Left ventricle myocardium inferior (tissue), 1 donor: ENCODE measurements around the gene NECTIN3. TPM values are rescaled to one million over a fixed set of nuclear protein-coding genes. Genes with fewer than 3 reads are reported as not detected.

ENCODE experiments used
- DNase-seq: peaks from one replicate; pipeline ENCODE4 v3.0.0-alpha.2; 2020
- H3K27ac ChIP-seq: fragments of 200-600 bp; replicated peaks from 2 replicates; pipeline ENCODE4 v1.8.0; 2021
- H3K27me3 ChIP-seq: fragments of 200-600 bp; 2 replicates; pipeline ENCODE4 v1.8.0; 2021; ENCODE audit warnings: low read depth
- H3K36me3 ChIP-seq: fragments of 200-600 bp; 2 replicates; pipeline ENCODE4 v1.8.0; 2021
- H3K4me1 ChIP-seq: fragments of 200-600 bp; 2 replicates; pipeline ENCODE4 v1.8.0; 2021
- H3K4me3 ChIP-seq: fragments of 200-600 bp; 2 replicates; pipeline ENCODE4 v1.8.0; 2021; ENCODE audit warnings: mild to moderate bottlenecking, moderate library complexity
- H3K9me3 ChIP-seq: fragments of 200-600 bp; replicated peaks from 2 replicates; pipeline ENCODE4 v1.8.0; 2021
- intact Hi-C: fragments of 100-400 bp; cut with micrococcal nuclease; formaldehyde crosslinking; loops from one replicate; pipeline ENCODE4 v1.11.0; 2022
- total RNA-seq: library from RNA; stranded (reverse); fragmentation: NEBNext Ultra II Directional; extraction: Animal tissue kit (Norgen Biotek cat#: 25700); gene quantifications from one replicate; pipeline ENCODE4 v1.2.1, GENCODE V29; 2021
- TF ChIP-seq, protein P1 (sequence below): fragments of 200-600 bp; IDR thresholded peaks from 2 replicates; pipeline ENCODE4 v1.8.0; 2021; ENCODE audit warnings: antibody characterized with exemption, mild to moderate bottlenecking, borderline replicate concordance
- donor health status: DM: no; HTN: yes; CAD: no; lungs with severe emphysema.

NECTIN3 gene
- total RNA-seq, 1 donor from 2014 or later: 7.6 TPM

DNA sequence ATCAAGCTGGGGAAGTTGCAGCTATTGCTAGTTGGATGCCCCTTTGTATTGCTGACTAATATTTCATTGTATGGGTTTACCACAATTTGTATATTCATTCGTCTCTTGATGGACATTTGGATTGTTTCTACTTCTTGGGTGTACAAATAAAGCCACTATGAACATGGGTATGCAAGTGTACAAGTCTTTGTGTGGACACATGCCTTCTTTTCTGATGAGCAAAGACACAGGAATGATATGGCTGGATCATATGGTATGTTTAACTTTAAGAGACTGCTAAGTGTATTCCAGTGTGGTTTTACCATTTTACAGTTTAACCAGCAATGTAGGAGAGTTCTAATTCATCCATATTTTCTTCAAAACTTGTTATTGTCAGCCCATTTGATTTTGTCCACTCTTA lies 32.2 kb downstream of the NECTIN3 start:
- intact Hi-C loops: no loop called here
- Histone ChIP-seq H3K4me3 (no peak overlapping the region), H3K27ac (no peak overlapping the region), H3K36me3 (no peaks in the 10 kb centered on the region), H3K4me1 (no peaks in the 10 kb centered on the region), H3K27me3 (no peaks in the 10 kb centered on the region), H3K9me3 (peaks cover 9% of the 10 kb centered on the region)
- TF ChIP-seq, protein P1, sequence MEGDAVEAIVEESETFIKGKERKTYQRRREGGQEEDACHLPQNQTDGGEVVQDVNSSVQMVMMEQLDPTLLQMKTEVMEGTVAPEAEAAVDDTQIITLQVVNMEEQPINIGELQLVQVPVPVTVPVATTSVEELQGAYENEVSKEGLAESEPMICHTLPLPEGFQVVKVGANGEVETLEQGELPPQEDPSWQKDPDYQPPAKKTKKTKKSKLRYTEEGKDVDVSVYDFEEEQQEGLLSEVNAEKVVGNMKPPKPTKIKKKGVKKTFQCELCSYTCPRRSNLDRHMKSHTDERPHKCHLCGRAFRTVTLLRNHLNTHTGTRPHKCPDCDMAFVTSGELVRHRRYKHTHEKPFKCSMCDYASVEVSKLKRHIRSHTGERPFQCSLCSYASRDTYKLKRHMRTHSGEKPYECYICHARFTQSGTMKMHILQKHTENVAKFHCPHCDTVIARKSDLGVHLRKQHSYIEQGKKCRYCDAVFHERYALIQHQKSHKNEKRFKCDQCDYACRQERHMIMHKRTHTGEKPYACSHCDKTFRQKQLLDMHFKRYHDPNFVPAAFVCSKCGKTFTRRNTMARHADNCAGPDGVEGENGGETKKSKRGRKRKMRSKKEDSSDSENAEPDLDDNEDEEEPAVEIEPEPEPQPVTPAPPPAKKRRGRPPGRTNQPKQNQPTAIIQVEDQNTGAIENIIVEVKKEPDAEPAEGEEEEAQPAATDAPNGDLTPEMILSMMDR: no peak
- no peak for DNase-seq

DNA sequence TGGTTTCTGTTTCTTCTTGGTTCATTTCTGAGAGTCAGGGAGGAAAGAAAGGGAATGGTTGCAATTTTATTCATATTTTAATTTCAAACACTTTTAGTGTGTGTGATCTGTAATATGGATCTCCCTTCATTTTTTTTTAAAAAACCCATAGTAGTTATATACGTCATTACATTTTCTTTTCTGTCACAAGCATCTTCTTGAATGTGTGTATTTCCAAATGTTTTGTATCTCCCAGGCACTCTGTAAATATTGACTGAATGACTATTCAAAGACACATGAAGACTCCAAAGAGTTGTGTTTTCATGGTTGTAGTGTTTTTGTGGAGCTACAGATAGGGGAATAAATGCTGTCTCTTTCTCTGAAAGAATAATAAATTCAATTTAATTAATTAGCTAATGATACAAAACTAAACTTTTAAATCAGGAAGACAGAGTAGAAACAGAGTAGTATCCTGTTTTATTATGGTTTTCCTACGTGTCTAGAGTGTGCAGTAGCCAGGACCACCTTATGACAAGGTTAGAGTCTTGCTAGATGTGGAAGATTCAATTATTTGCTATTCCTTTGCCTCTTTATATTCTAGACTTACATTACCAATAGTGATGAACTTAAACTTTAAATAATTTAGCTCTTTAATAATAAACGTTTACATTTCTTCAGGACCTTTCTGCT lies 35.5 kb downstream of the NECTIN3 start:
- H3K4me1 ChIP-seq: peaks cover 3% of the 10 kb centered on the region
- H3K9me3 ChIP-seq: peaks cover 9% of the 10 kb centered on the region
- no peaks in the 10 kb centered on the region for H3K27me3 ChIP-seq
- no peaks in the 10 kb centered on the region for H3K36me3 ChIP-seq
- no peak overlapping the region for H3K4me3 ChIP-seq
- DNase-seq: no peak
- TF ChIP-seq, protein P1: no peak
- intact Hi-C loops: no loop called here
- no peak overlapping the region for H3K27ac ChIP-seq

DNA sequence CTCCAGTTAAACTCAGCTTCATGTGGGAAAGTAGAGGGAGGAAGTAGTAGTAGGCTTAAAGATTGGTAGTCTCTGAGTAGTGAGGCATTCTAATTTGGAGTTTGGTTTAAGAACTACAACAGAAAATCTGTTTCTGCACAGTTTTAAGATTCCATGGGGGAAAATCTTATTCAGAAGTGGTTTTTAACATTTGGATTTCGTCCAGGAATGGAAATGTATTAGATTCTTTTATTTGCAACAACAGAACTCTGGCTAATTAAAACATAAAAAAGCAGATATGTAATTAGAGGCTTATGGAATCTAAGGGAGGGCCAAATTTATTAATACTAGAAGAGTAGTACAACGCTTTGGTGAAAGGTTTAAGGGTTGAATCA lies 36.0 kb downstream of the NECTIN3 start:
- Histone ChIP-seq H3K4me1 (peaks cover 3% of the 10 kb centered on the region), H3K27me3 (no peaks in the 10 kb centered on the region), H3K4me3 (no peak overlapping the region), H3K9me3 (peaks cover 9% of the 10 kb centered on the region), H3K36me3 (no peaks in the 10 kb centered on the region), H3K27ac (no peak overlapping the region)
- TF ChIP-seq, protein P1: no peak
- no peak for DNase-seq
- intact Hi-C loops: no loop called here

DNA sequence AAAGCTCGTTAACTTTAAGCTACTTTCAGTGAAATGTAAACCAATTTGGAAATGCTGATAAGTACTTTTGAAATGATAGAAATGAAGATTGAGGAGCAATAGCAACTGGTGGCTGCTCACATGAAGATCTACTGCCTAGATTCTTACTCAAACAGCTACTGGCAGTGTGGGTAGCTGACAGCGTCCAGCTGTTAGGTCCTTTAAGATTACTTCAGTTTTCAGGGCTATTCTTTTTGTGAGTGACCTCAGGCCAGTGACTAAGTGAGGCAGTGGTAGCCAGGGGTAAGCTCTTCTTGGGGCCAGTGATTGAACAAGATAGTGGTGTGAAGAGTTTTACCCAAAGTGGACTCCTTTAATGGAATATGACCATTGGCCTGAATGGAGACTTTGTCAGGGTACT lies 41.3 kb downstream of the NECTIN3 start:
- Histone ChIP-seq H3K27me3 (no peaks in the 10 kb centered on the region), H3K36me3 (no peaks in the 10 kb centered on the region), H3K27ac (no peak overlapping the region), H3K4me1 (peaks cover 3% of the 10 kb centered on the region), H3K4me3 (no peak overlapping the region), H3K9me3 (no peaks in the 10 kb centered on the region)
- TF ChIP-seq, protein P1: no peak
- DNase-seq: no peak
- intact Hi-C loops: no loop called here

DNA sequence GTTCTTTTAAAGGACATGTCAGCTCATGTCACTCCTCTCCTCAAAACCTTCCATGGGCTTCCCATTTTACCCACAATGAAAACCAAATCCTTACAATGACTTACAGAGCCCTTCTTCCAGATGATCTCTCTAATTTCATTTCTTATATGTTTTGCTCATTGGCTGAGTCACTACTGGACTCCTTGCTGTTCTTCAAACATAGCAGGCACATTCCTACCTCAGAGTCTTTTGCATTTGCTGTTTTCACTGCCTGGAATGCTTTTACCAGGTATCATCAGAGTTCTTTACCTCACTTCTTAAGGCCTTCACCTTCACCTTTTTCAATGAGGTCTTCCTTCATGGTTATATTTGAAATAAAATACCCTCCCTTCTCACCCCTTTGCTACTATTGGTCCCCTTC lies 57.3 kb downstream of the NECTIN3 start:
- intact Hi-C loops: no loop called here
- H3K9me3 ChIP-seq: no peaks in the 10 kb centered on the region
- H3K27me3 ChIP-seq: no peaks in the 10 kb centered on the region
- TF ChIP-seq, protein P1: no peak
- H3K4me1 ChIP-seq: no peaks in the 10 kb centered on the region
- no peak for DNase-seq
- no peak overlapping the region for H3K4me3 ChIP-seq
- H3K27ac ChIP-seq: no peak overlapping the region
- peaks cover 4% of the 10 kb centered on the region for H3K36me3 ChIP-seq
